GM12878 (cell line): ENCODE results near the gene DOP1A. TPM values are rescaled to one million over a fixed set of nuclear protein-coding genes. Genes with fewer than 3 reads are reported as not detected.
A peak's percentile ranks its signal among the peaks of the same experiment; 100 is the strongest.

ENCODE experiments used
- ATF7 ChIP-seq: fragments of 450-650 bp; IDR thresholded peaks from 2 replicates; pipeline ENCODE4 v1.6.1; 2016; ENCODE audit warnings: low read depth, mild to moderate bottlenecking
- BCL11A ChIP-seq: IDR thresholded peaks from 2 replicates; pipeline ENCODE4 v1.6.1; 2011; ENCODE audit warnings: low read depth, low read length
- CREB1 ChIP-seq: IDR thresholded peaks from 2 replicates; pipeline ENCODE4 v1.6.1; 2012; ENCODE audit warnings: low read depth, mild to moderate bottlenecking, inconsistent platforms
- CREM ChIP-seq: IDR thresholded peaks from 2 replicates; pipeline ENCODE4 v1.6.1; 2014; ENCODE audit warnings: antibody characterized with exemption, low read depth
- CTCF ChIP-seq, 3 experiments: IDR thresholded peaks in 2 of 3; conservative IDR thresholded peaks in 1 of 3; 2 replicates each; pipeline ENCODE4 v1.5.1; 2011; ENCODE audit warnings: low read depth in 3 of 3, low read length in 3 of 3, mild to moderate bottlenecking in 3 of 3, control low read depth in 2 of 3, moderate library complexity in 2 of 3, inconsistent platforms in 1 of 3, mixed read lengths in 1 of 3; ENCODE audit not compliant: control insufficient read depth in 2 of 3, insufficient read depth in 1 of 3; ENCODE audit errors: extremely low read depth in 1 of 3
- EED ChIP-seq: sonication (generic); IDR thresholded peaks from 2 replicates; pipeline ENCODE4 v1.6.1; 2016; ENCODE audit warnings: antibody characterized with exemption, low read depth
- ESRRA ChIP-seq: IDR thresholded peaks from 2 replicates; pipeline ENCODE4 v1.6.1; 2012; ENCODE audit warnings: mild to moderate bottlenecking, low read length, improper control_type of control experiment
- ETV6 ChIP-seq, 2 experiments: fragments of 450-650 bp in 1 of 2; IDR thresholded peaks in 1 of 2; conservative IDR thresholded peaks in 1 of 2; 2 replicates each; pipeline ENCODE4 v1.6.1; 2014; ENCODE audit warnings: antibody characterized with exemption in 1 of 2, borderline replicate concordance in 1 of 2, low read depth in 1 of 2, mild to moderate bottlenecking in 1 of 2, moderate library complexity in 1 of 2
- HCFC1 ChIP-seq: fragments of 150-350 bp; IDR thresholded peaks from 2 replicates; pipeline ENCODE4 v1.6.1; 2014; ENCODE audit warnings: low read length
- IKZF2 ChIP-seq, 2 experiments: fragments of 450-650 bp; IDR thresholded peaks; 2 replicates each; pipeline ENCODE4 v1.6.1; 2017; ENCODE audit warnings: mild to moderate bottlenecking in 2 of 2, moderate library complexity in 2 of 2
- IRF4 ChIP-seq: IDR thresholded peaks from 2 replicates; pipeline ENCODE4 v1.6.1; 2011; ENCODE audit warnings: low read depth, low read length
- JUNB ChIP-seq: IDR thresholded peaks from 2 replicates; pipeline ENCODE4 v1.6.1; 2016; ENCODE audit warnings: antibody characterized with exemption, mild to moderate bottlenecking
- JUND ChIP-seq: IDR thresholded peaks from 2 replicates; pipeline ENCODE4 v1.6.1; 2012; ENCODE audit warnings: low read depth, mild to moderate bottlenecking, low read length, improper control_type of control experiment, moderate library complexity
- KDM1A ChIP-seq: fragments of 200-600 bp; sonication (generic); IDR thresholded peaks from 2 replicates; pipeline ENCODE4 v1.6.1; 2016; ENCODE audit warnings: borderline replicate concordance
- MAX ChIP-seq: IDR thresholded peaks from 2 replicates; pipeline ENCODE4 v1.6.1; 2012; ENCODE audit warnings: low read depth, low read length, improper control_type of control experiment
- NFYB ChIP-seq: IDR thresholded peaks from 2 replicates; pipeline ENCODE4 v1.6.1; 2011; ENCODE audit warnings: low read depth, mild to moderate bottlenecking, low read length, improper control_type of control experiment, moderate library complexity; ENCODE audit not compliant: insufficient read depth
- PKNOX1 ChIP-seq: fragments of 450-650 bp; IDR thresholded peaks from 2 replicates; pipeline ENCODE4 v1.6.1; 2016; ENCODE audit warnings: mild to moderate bottlenecking
- POLR2AphosphoS2 ChIP-seq: IDR thresholded peaks from 2 replicates; pipeline ENCODE4 v1.6.1; 2011; ENCODE audit warnings: low read depth, mild to moderate bottlenecking, low read length, improper control_type of control experiment, moderate library complexity
- RCOR1 ChIP-seq: conservative IDR thresholded peaks from 2 replicates; pipeline ENCODE4 v1.6.1; 2012; ENCODE audit warnings: low read depth, low read length, improper control_type of control experiment
- RELB ChIP-seq: fragments of 450-650 bp; IDR thresholded peaks from 2 replicates; pipeline ENCODE4 v1.6.1; 2017; ENCODE audit warnings: low read depth, mild to moderate bottlenecking, moderate library complexity
- SKIL ChIP-seq: fragments of 450-650 bp; IDR thresholded peaks from 2 replicates; pipeline ENCODE4 v1.6.1; 2017; ENCODE audit warnings: mild to moderate bottlenecking, low read depth, inconsistent platforms; ENCODE audit not compliant: poor library complexity, severe bottlenecking
- SUZ12 ChIP-seq: fragments of 200-600 bp; sonication (generic); IDR thresholded peaks from one replicate; pipeline ENCODE4 v1.6.1; 2018; ENCODE audit warnings: antibody characterized with exemption, mild to moderate bottlenecking; ENCODE audit not compliant: unreplicated experiment
- TCF12 ChIP-seq: IDR thresholded peaks from 2 replicates; pipeline ENCODE4 v1.6.1; 2011; ENCODE audit warnings: low read depth, mild to moderate bottlenecking, low read length
- YY1 ChIP-seq: IDR thresholded peaks from 2 replicates; pipeline ENCODE4 v1.6.1; 2011; ENCODE audit warnings: low read depth, mild to moderate bottlenecking, low read length
- ZNF384 ChIP-seq: IDR thresholded peaks from 2 replicates; pipeline ENCODE4 v1.6.1; 2012; ENCODE audit warnings: low read depth, mild to moderate bottlenecking, low read length, improper control_type of control experiment, borderline replicate concordance
- polyA plus RNA-seq, 11 experiments: library from polyadenylated mRNA; depleted of rRNA in 4 of 11; unstranded in 6 of 11; stranded (reverse) in 5 of 11; fragments of >200 nt; fragmentation: Nextera tagmentation in 4 of 11; fragmentation: Illumina TruSeq in 1 of 11; extraction: Ambion mirVana in 4 of 11; extraction: Trizol in 1 of 11; gene quantifications; 1 replicate in 1 of 11; 2 replicates in 10 of 11; pipeline versions ENCODE4 v1.2.1 to v1.2.3, GENCODE V29; 2011 to 2016; ENCODE audit warnings: inconsistent platforms in 2 of 11, missing spikeins in 2 of 11, low read depth in 1 of 11
- total RNA-seq, 4 experiments: library from RNA; depleted of rRNA in 3 of 4; stranded (reverse); fragments of >200 nt in 3 of 4; fragmentation: Illumina TruSeq in 1 of 4; extraction: Trizol in 1 of 4; gene quantifications; 2 replicates each; pipeline versions ENCODE4 v1.2.1 to v1.2.3, GENCODE V29; 2013 to 2021

The DOP1A gene
- total and polyA plus RNA-seq, 10 of the 15 experiments (the other 5 are each of a cell fraction or from before 2014, with no cell fraction given) = 1.9 to 22.9 (median 10.3) TPM

GRCh38 chr6:83071023-83071422 lies 3.6 kb downstream of the DOP1A start (continued):
- TF ChIP-seq BCL11A (peak; percentile 38; the same call in 1 of the 2 replicates), MAX (no peak), SUZ12 (no peak), KDM1A (no peak), JUNB (no peak), ATF7 (peak; percentile 75), ETV6 (conservative IDR thresholded peaks at IDR 0.05 in 1 of 2, IDR thresholded peaks at IDR 0.05 in 1 of 2; ENCODE audit: borderline replicate concordance in 1 of 2, low read depth in 1 of 2) (peak in 1 of 2 experiments; percentile 65; a peak in 2 of 4 replicates), HCFC1 (no peak), RELB (peak; percentile 63), SKIL (no peak), IKZF2 (IDR thresholded peaks at IDR 0.05) (peak; percentile 64 to 66; a peak in 3 of 4 replicates), YY1 (0 out of 2 replicates have a peak, but pooled peaks have one; percentile 29), NFYB (no peak), ESRRA (no peak), EED (peak; percentile 48; the same call in 1 of the 2 replicates), TCF12 (no peak), CREM (peak; percentile 57; the same call in 1 of the 2 replicates), RCOR1 (0 out of 2 replicates have a peak, but pooled peaks have one; percentile 67), CTCF (IDR thresholded peaks at IDR 0.05 in 2 of 3, conservative IDR thresholded peaks at IDR 0.05 in 1 of 3; ENCODE audit: control insufficient read depth in 2 of 3, extremely low read depth in 1 of 3, insufficient read depth in 1 of 3, low read depth in 3 of 3, low read length in 3 of 3) (no peak), JUND (no peak), CREB1 (peak; percentile 64), IRF4 (peak; percentile 87), ZNF384 (peak; percentile 92), POLR2AphosphoS2 (no peak), PKNOX1 (no peak)
